Measurements from ENCODE around the gene HIGD2B.

DNA sequence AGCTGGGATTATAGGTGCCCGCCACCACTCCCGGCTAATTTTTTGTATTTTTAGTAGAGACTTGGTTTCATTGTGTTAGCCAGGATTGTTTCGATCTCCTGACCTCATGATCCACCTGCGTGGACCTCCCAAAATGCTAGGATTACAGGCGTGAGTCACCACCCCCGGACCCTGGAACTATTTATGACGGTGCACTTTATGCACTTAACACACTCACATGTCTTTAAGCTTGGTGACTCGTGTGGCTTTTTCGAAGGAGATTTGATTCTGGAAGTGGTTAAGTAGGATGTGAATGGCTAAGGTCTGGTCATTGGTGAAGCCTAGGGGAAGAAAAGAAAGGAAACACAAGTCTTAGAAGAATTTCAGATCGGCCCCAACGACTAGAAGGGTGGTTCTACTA is 20.3 kb upstream of the HIGD2B start:
- no peak for TF ChIP-seq EZH2phosphoT487 (IDR thresholded peaks at IDR 0.05; ENCODE audit: insufficient read depth, low read depth)
- no peak for TF ChIP-seq EZH2 (IDR thresholded peaks at IDR 0.05; ENCODE audit: insufficient read depth, poor library complexity, severe bottlenecking)

Measured in GM23248 (cell line).